LNCaP clone FGC (cell line): ENCODE data around the gene PNLDC1.

Experiments used
- DNase-seq: peaks from one replicate; pipeline ENCODE4 v3.0.0-alpha.2; 2011; ENCODE audit warnings: low read depth
- H3K4me3 ChIP-seq: 2 replicates; pipeline ENCODE4 v1.5.1; 2011; ENCODE audit warnings: mild to moderate bottlenecking, low read depth, low read length, control low read depth
- TF ChIP-seq, protein P1 (sequence below): IDR thresholded peaks from 2 replicates; pipeline ENCODE4 v1.5.1; 2012; ENCODE audit warnings: mild to moderate bottlenecking; ENCODE audit not compliant: control insufficient read depth, insufficient read depth; ENCODE audit errors: extremely low read depth

The PNLDC1 gene

GRCh38 chr6:159801935-159802334, 1.9 kb downstream of the PNLDC1 start:
- TF ChIP-seq, protein P1, sequence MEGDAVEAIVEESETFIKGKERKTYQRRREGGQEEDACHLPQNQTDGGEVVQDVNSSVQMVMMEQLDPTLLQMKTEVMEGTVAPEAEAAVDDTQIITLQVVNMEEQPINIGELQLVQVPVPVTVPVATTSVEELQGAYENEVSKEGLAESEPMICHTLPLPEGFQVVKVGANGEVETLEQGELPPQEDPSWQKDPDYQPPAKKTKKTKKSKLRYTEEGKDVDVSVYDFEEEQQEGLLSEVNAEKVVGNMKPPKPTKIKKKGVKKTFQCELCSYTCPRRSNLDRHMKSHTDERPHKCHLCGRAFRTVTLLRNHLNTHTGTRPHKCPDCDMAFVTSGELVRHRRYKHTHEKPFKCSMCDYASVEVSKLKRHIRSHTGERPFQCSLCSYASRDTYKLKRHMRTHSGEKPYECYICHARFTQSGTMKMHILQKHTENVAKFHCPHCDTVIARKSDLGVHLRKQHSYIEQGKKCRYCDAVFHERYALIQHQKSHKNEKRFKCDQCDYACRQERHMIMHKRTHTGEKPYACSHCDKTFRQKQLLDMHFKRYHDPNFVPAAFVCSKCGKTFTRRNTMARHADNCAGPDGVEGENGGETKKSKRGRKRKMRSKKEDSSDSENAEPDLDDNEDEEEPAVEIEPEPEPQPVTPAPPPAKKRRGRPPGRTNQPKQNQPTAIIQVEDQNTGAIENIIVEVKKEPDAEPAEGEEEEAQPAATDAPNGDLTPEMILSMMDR, result no peak
- DNase-seq, result no peak

GRCh38 chr6:159804504-159804903, 4.4 kb downstream of the PNLDC1 start:
- H3K4me3 ChIP-seq, result no peak overlapping the region
- DNase-seq, result no peak
- TF ChIP-seq, protein P1, result no peak

More at GRCh38 chr6:159801935-159802334, 1.9 kb downstream of the PNLDC1 start:
- H3K4me3 ChIP-seq, result no peak overlapping the region

DNA sequence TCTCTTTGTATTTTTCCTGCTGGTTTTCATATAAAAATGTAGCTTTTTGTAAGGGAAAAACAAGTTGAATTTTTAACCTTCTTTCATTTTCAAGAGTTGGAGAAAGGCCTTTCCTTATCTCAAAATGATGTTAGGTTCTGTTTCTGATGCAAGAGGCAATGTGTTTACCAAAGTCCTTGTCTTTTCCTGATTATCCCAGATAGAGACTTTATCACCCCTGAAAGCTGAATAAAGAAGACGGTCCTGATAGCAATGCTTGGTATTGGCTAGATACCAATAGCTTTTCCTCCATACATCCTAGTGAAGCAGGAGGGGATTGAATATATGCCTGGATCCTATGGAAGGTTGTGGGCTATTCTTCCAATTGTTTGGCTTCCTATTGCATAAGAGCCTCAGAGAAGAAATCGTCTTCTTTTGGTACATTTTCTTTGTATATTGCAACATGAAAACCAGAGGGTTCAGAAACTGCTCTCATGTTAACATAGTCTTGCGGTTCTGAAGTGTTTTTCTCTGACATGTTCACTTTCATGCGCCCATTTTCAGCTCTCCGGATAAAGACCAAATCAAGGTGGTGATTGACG, 5.5 kb downstream of the PNLDC1 start:
- TF ChIP-seq, protein P1, result no peak
- H3K4me3 ChIP-seq, result no peak overlapping the region
- no peak for DNase-seq

- no peak overlapping the region for H3K4me3 ChIP-seq
- no peak for DNase-seq
- TF ChIP-seq, protein P1, result no peak
Observed at GRCh38 chr6:159806021-159806458, 6.0 kb downstream of the PNLDC1 start.

- TF ChIP-seq, protein P1, result no peak
- DNase-seq, result no peak
- H3K4me3 ChIP-seq, result no peak overlapping the region
Observed at GRCh38 chr6:159807150-159807858, 7.2 kb downstream of the PNLDC1 start.

- TF ChIP-seq, protein P1, result no peak
- H3K4me3 ChIP-seq, result no peak overlapping the region
- no peak for DNase-seq
Observed at GRCh38 chr6:159808647-159809046, 8.6 kb downstream of the PNLDC1 start.
